Stimulated activated CD4-positive, alpha-beta T cell treated with anti-CD3 and anti-CD28 coated beads, TNF-alpha, amount 100 ng/mL, for 1 hour (primary cell): ENCODE measurements around the gene ENAH.
"Not testable (repeated sequence)": the region's sequence is repeated elsewhere in the genome, so short reads cannot be mapped to it uniquely, and the experiment has no call there.

Source experiments
- DNase-seq, 3 donors: peaks; one replicate each; pipeline ENCODE4 v3.0.0-alpha.2; 2020; ENCODE audit warnings: low read depth in 3 of 3, low spot score in 1 of 3

Gene ENAH

DNA sequence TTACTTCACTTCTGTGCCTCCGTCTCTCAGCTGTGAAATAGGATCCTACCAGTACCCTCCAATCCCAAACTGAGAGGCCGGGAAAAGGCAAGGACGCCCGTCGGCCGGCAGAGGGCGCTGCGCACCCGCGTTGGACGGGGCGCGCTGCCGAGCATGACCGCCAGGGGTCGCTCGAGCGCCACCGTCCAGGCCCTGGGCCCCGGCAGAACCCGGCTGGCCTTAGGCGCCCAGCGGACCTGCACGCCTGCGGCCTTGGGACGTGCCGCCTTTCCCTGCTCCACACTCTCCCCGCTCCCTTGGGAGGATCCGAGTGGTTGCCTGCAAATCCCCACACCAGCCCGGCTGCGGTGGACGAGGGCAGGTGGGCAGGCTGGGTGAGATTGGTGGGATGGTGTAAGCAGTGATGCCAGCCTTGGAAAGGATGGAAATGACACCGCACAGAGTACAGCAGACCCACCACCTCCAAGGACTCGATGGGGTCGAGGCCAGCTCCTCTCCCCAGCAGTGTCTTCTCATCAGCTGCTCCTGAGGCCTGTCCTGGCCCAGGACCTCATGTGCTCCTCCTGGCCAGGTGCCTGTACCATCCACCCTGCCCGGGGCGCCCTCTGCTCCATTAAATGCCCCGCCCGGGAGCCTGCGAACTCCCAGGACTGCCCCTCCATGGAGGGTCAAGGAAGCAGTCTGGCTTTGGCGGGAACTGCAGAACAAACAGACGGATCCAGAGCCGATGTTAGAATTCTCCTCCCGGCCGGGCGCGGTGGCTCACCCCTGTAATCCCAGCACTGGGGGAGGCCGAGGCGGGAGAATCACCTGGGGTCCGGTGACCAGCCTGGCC lies 177.7 kb downstream of the ENAH start:
- peak in 2 of 3 donors; percentile 55 to 64 for DNase-seq

DNA sequence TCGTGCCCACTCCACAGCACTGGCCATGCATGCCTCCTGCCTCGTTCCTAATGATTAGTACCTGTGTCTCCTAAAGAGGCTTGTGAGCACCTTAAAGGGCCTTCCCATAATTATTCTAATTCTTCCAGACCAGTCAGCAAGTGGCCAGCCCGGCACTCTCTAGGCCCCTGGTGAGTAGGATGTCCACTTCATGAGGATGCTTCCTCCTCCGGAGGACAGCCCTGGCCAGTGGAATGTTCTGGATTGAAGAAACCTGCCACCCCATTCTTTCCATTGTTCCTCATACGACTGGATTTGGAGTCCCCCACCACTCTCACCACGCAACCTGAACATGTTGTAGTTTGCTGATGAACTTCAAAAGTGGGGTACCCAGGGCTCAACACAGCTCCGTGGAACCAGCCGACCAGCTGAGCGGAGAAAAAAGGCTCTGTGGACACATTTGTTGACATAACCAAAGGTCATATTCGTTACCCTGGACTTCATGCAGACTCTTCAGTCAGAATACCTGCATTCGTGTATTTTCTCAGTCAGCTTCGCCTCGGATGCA lies 178.4 kb downstream of the ENAH start:
- DNase-seq, result no peak

DNA sequence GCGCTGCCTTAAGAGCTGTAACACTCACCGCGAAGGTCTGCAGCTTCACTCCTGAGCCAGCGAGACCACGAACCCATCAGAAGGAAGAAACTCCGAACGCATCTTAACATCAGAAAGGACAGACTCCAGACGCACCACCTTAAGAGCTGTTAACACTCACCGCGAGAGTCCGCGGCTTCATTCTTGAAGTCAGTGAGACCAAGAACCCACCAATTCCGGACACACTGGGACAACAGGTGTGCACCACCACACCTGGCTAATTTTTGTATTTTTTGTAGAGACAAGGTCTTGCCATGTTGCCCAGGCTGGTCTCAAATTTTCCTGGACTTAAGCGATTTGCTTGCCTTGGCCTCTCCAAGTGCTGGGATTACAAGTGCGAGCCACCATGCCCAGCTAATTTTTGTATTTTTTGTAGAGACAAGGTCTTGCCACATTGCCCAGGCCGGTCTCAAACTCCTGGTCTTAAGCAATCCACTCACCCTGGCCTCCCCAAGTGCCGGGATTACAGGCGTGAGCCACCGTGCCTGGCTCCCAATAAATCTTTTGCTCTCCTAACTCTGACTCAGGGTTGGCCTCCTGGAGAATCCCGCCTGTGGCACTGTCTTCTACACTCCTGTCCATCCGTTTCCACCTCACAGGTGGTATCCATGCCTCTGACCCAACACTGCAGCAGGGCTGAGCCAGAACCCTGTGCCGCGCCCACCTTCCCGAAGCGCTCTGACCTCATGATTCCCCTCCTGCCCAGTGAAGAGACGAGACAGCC lies 179.1 kb downstream of the ENAH start:
- DNase-seq, result not testable (repeated sequence)

DNA sequence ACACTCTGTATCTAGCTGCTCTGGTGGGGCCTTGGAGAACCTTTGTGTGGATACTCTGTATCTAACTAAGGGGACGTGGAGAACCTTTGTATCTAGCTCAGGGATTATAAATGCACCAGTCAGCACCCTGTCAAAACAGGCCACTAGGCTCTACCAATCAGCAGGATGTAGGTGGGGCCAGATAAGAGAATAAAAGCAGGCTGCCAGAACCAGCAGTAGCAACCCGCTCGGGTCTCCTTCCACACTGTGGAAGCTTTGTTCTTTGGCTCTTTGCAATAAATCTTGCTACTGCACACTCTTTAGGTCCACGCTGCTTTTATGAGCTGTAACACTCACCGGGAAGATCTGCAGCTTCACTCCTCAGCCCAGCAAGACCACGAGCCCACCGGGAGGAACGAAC lies 179.7 kb downstream of the ENAH start:
- not testable (repeated sequence) for DNase-seq

DNA sequence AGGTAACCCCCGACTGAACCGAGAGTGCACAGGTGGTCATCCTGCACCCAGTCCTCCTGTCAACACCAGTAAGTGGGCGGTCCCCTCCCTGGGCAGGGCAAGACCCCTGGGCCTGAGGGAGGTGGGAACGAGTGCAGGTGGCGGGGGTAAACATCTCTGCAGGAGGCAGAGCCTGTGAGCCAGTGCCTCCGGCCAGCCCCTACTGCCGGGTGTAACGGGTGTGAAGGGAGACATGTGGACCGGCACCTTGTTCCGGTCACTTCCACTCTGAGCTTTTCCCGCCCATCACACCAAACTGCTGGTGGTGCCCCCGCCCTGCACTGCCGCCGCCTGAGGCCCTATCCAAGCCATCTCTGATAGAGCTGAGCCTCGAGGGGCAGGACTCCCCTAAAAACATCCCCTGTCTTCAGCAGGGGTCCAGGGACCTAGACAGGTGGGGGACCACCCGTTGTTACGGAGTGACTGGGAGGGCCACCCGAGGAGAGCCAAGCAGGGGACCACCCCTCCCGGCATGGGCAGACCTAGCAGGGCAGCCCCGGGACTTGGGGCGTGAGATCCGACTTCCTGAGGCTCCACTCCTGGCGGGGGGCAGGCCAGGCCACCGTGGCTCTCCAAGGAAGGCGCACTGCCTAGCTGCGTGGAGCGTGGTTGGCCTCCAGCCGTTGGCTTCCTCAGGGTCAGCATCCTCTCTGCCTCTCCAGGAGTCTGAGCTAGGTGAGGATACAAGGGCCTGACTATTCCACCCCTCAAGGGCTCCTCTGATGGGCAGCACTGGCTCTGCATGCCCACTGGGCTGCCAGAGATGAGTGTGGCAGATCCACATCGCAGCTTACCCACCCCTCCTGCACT lies 181.2 kb downstream of the ENAH start:
- DNase-seq, result no peak

DNA sequence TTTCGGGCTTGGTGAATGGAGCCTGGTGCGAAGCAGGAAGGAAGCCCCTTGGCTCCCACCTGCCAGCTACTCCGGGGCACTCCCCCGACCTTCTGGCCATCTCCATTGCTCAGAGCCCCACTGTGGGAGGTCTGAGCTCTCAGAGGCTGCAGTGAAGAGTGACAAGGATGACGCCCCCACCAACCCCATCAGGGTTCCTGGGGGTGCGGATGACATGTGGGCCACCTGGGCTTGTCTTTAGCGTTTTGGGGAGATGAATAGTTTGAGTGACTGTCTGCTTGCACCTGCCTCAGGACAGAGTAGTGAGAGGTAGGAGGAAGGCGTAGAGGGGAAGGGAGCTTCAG lies 181.8 kb downstream of the ENAH start:
- no peak for DNase-seq

DNA sequence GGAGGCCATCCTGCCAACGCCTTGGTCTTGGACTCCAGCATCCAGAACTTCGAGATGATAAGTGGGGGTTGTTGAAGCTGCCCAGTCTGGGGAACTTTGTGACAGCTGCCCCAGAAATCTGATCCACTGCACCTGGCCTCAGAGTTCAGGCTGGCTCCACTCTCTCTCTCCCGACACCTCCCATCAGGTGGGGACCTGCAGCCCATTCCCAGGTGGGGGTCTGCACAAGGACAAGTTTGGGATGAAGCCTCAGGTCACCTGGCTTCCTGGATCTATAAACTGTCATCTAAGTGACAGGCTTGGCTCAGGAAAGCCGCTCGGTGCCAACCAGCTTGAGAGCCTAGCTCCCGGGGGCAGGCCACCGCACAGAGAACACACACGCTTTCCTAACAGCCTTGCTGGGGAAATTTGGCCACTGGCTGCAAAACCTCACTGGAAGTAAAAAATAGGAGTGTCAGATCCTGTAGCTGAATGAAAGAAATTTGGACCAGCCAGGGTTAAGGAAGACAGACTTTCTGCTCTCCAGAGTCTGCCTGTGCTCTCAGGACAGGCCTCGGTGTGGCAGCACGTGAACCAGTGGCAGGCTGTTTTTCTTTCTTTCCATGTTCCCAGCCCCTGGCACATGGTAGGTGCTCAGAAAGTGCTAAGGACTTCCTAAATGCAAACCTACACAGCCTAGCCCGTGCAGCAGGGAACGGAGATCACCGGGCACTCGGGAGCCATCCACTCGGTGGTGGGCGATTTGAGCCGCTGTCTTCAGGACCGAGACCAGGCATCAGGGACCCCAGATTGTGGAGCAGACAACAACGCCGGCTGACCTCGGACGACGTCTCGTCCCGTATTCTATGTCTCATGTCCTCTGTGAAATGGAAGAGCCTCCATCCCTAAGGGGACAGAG lies 182.5 kb downstream of the ENAH start:
- DNase-seq, result no peak

DNA sequence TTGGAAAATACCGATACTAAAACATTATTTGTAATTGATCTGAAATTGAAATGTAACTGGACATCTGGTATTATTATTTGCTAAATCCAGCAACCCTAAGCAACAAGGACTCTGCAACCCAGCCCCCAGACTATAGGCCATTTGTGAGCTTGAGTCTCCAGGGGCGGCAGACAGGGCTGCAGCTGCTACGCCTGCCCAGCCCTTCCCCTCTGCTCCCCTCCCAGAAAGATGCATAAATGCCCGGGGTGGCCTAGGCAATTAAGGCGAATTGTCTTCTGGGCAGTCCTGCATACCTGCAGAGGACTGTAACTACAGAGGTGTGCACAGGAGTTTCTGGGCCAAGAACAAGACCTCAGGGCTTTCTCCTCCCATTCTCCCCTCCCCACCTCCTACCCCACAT lies 183.9 kb downstream of the ENAH start:
- DNase-seq, result no peak

DNA sequence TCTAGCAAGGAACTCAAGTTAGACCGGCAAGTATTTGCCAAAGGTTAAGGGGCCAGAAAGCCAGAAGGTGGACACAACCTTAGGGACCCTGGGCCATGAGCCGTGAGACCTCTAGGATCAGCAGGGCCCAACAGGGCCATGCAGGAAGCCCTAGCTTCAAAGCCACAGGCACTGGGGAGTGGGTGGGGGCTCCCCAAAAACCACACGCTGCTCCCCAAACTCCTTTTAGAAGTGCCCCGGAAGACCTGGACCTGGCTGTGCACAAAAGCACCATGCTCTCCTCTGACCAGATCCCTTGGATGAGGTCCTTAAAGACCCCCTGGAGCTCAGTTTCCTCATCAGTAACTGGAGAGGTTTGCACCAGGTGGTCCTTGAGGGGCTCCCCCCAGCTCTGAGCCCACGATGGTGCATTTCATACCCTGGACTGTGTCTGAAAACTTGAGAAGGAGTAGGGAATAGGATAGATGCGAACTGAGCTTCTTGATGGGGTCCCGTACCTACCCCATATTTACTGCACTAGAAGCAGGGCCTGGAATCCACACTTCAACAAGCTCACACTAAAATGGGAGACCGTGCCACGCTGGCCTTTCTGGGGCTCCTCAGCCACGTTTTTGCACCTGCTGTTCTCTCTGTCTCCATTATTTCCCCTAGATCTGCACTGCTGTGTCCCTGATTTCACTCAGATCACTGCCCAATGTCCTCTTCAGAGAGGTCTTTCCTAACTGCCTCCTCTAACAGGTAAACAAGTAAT lies 184.5 kb downstream of the ENAH start:
- DNase-seq, result no peak

DNA sequence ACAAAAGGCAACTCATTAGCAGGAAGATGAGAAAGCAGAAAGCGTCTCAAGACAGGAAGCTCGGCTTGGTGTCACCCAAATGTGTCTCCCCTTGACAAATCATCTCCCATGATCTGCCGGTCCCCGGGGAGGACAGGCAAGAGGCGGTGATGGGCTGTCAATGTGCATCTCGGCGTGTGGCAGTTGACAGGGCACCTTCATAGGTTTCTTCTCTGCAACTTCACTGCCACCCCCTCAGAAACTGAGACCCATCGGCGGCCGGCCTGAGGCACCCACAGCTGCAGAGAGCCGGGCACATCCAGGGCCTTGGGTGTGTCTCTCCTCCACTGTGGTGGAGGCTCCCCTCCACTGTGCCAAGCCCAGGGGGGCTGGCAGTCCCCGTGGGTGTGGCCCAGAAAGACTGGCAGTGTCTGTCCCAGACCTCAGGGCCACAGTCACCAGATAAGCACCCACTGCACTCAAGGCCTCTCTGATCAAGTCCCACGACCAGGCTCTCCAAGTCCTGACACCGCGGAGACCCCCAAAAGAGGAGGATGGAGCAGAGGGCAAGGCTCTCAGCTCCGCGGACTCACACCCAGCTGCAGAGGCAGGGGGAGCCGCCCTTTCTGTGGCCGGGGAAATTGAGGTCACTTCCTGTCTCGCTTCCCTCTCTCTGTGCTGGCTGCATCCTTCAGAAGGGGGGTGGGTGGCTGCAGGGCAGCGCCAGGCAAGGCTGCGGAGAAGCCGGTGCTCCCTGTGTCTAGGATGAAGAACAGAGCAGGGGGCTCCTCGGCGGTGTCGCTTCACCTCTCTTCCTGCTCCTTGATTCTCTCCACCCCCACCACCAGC lies 185.5 kb downstream of the ENAH start:
- peak; percentile 53 to 61 (median 55) for DNase-seq

DNA sequence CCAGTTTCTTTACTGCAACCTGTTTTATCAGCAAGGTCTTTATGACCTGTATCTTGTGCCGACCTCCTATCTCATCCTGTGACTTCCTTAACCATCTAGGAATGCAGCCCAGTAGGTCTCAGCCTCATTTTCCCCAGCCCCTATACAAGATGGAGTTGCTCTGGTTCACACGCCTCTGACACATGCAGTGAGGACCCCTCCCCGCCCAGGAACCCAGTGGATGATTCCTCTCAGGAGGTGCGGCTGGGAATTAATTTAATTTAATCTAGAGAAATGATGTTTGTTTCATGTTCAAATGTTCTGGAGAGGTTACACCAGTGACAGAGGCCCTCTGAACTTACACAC lies 186.1 kb downstream of the ENAH start:
- DNase-seq, result no peak

DNA sequence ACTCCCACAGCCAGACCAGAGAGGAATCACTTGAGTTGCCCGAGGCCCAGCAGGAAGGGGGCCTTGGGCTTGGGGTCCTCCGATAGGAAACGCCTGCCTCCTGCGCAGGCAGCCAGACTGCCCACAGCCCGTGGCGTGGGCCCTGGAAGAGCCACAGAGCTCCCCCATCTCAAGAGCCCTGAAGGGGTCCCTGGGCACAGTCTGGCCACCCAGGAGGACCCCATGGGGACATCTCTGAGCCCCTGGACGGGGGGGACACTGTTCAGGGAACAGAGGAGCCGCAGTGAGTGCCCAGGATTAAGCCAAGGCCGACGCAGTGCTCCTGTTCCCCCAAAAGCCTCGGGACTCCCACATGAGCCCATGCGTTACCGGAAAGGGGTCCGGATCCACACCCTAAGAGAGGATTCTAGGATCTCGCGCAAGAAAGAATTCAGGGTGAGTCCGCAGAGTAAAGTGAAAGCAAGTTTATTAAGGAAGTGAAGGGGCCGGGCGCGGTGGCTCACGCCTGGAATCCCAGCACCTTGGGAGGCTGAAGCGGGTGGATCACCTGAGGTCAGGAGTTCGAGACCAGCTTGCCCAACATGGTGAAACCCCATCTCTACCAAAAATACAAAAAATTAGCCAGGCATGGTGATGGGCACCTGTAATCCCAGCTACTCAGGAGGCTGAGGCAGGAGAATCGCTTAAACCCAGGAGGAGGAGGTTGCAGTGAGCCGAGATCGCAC lies 187.0 kb downstream of the ENAH start:
- DNase-seq, result no peak

DNA sequence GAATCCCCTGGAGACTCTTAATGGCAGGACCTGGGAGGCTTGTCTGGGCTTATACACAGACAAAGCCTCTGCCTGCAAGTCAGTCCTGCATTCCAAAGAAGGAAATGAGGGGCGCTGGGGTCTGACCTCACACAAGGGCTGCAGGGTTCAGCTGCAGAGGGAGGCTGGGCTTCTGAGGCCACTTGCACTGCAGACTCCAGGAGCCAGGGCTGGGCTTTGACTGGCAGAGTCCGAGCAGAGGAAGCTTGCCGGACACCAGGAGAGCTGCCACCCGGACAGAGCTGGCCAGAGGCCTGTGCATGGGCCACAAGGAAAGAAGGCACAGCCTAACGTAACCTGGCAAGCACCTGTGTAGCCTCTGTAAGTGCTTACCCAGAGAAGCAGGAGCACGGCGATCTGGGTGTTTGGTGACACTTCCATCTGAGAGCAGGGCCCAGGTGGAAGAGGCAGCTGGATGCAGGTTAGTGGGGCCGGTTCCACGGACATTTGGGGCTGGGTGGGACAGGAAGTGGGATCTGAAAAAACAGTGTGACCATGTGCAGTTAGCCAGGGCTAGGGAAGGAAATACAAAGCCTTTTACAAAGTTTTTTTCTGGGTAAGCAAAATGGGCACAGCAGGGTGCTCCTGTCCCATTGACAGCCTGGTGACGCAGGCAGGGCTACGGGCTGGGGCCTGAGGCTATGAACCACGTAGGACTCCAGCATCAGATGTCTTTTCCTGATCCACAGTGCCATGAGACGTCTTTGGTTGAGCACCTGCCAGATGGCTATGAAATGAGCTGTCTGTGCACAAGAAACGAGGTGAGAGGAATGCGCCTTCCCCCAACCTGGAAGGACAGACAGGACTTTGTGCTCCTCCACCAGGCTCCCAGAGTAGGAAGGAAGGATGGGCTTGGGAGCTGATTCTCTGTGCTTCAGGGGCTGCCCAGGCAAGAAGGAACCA lies 187.8 kb downstream of the ENAH start:
- DNase-seq, result no peak

DNA sequence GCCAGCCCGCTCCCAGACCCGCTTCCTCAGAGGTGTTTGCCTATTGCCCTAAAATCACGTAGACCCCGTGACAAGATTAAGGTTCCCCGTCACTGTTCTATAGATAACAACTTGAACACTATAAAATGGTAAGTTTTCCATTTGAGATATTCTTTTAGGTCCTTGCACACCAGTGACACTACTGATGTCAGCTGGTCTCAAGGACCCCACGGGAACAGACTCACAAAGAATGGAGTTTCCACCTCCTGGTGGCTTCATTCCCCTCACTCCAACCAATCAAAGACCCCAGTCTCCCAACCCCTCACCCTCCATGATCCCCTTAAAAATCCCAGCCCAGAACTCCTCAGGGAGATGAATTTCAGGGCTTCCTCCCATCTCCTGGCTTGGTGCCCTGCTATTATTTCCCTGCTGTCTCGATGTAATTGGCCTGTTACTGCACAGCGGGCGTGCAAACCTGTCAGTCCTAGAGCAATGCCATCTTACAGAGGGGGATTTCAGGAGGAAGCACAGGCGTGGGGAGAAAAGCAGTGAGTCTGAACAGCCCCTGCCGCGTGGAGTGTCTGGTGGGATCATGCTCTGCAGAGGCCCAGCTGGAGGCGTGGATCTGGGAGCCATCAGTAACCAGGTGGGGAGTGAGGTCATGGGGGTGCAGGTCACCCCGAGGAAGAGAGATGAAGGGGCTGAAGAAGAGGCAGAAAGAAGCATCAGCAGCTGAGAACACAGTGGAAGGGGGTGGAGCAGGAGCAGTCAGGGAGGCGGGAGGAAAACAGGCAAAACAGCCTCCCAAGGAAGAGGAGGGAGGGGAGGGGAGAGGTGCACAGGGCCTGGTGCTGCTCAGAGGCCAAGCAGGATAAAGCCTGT lies 190.0 kb downstream of the ENAH start:
- DNase-seq, result no peak

DNA sequence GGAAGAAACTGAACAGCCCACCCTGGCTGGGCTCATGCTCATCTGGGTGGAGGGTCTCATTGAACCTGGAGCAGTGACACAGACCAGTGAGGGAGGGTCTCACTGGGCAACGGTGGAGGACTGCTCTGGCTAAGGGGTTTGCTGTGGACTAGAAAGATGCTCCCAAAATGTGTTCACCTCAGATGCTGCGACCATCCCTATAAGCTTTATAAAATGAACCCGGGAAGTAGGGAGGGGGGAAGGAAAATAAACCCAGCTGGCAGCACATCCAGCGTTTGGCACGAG lies 190.6 kb downstream of the ENAH start:
- DNase-seq, result no peak
